Suprapubic skin (tissue), 4 donors: Measurements from ENCODE around the gene MSH6. TPM values are rescaled to one million over a fixed set of nuclear protein-coding genes. Genes with fewer than 3 reads are reported as not detected.
A peak's percentile ranks its signal among the peaks of the same experiment; 100 is the strongest.

ENCODE experiments used
- DNase-seq, 2 donors: peaks; one replicate each; pipeline ENCODE4 v3.0.0-alpha.2; 2019; ENCODE audit warnings: low spot score in 2 of 2
- H3K27ac ChIP-seq: fragments of 200-600 bp; sonication (generic); one replicate; pipeline ENCODE4 v1.5.1; 2019
- H3K27me3 ChIP-seq: fragments of 200-600 bp; sonication (generic); one replicate; pipeline ENCODE4 v1.5.1; 2019
- H3K36me3 ChIP-seq: fragments of 200-600 bp; sonication (generic); one replicate; pipeline ENCODE4 v1.5.1; 2019
- H3K4me1 ChIP-seq: fragments of 200-600 bp; sonication (generic); one replicate; pipeline ENCODE4 v1.5.1; 2019
- H3K4me3 ChIP-seq: fragments of 200-600 bp; sonication (generic); one replicate; pipeline ENCODE4 v1.5.1; 2019; ENCODE audit warnings: mild to moderate bottlenecking
- H3K9me3 ChIP-seq: fragments of 200-600 bp; sonication (generic); one replicate; pipeline ENCODE4 v1.5.1; 2019
- CTCF ChIP-seq, 2 donors: fragments of 200-600 bp in 1 of 2; fragments of 450-650 bp in 1 of 2; sonication (generic) in 1 of 2; IDR thresholded peaks; one replicate each; pipeline ENCODE4 v1.5.1; 2016 to 2019; ENCODE audit warnings: antibody characterized with exemption in 2 of 2, mild to moderate bottlenecking in 1 of 2, moderate library complexity in 1 of 2
- EP300 ChIP-seq: sonication (generic); formaldehyde crosslinking; IDR thresholded peaks from one replicate; pipeline ENCODE4 v1.6.1; 2017; ENCODE audit warnings: antibody characterized with exemption
- POLR2A ChIP-seq, 2 donors: fragments of 450-650 bp; IDR thresholded peaks; one replicate each; pipeline ENCODE4 v1.6.1; 2017; ENCODE audit warnings: antibody characterized with exemption in 2 of 2, mild to moderate bottlenecking in 2 of 2, moderate library complexity in 2 of 2
- POLR2AphosphoS5 ChIP-seq, 3 donors: sonication (generic); formaldehyde crosslinking; IDR thresholded peaks; one replicate each; pipeline ENCODE4 v1.6.1; 2017; ENCODE audit warnings: antibody characterized with exemption in 3 of 3
- WGBS: methylation state at CpG from one replicate; pipeline ENCODE4 v1.1.5; 2018; 5-methylcytosine and 5-hydroxymethylcytosine counted together
- total RNA-seq, 4 donors: library from RNA; depleted of rRNA; stranded (reverse); fragments of >200 nt; gene quantifications; one replicate each; pipeline ENCODE4 v1.1.0, GENCODE V29; 2016

MSH6 gene
- total RNA-seq, 4 donors from 2014 or later = 17.7 to 27.3 (median 26.1) TPM

- Histone ChIP-seq H3K4me3 (peak overlapping the region; percentile 76), H3K27ac (peak overlapping the region; percentile 90), H3K9me3 (no peaks in the 10 kb centered on the region), H3K4me1 (peaks cover 30% of the 10 kb centered on the region), H3K27me3 (no peaks in the 10 kb centered on the region), H3K36me3 (no peaks in the 10 kb centered on the region)
- under 1% methylated on average over 32 of the region's 71 CpGs for WGBS
- TF ChIP-seq EP300 = no peak
- no peak for TF ChIP-seq POLR2AphosphoS5 (IDR thresholded peaks at IDR 0.05)
- TF ChIP-seq CTCF (IDR thresholded peaks at IDR 0.05) = no peak
- TF ChIP-seq POLR2A (IDR thresholded peaks at IDR 0.05) = no peak
- DNase-seq = peak; percentile 85
Observed at GRCh38 chr2:47783486-47784351, 774 bp downstream of the MSH6 start.

GRCh38 chr2:47784352-47784851, 1.5 kb downstream of the MSH6 start:
- 36% methylated on average over 28 of the region's 28 CpGs for WGBS

GRCh38 chr2:47785986-47786385, 3.0 kb downstream of the MSH6 start:
- TF ChIP-seq CTCF (IDR thresholded peaks at IDR 0.05) = no peak
- TF ChIP-seq POLR2AphosphoS5 (IDR thresholded peaks at IDR 0.05) = no peak
- TF ChIP-seq POLR2A (IDR thresholded peaks at IDR 0.05) = no peak
- TF ChIP-seq EP300 = no peak
- no peaks in the 10 kb centered on the region for H3K27me3 ChIP-seq
- DNase-seq = no peak
- no peaks in the 10 kb centered on the region for H3K9me3 ChIP-seq
- no peak overlapping the region for H3K4me3 ChIP-seq
- H3K4me1 ChIP-seq = peaks cover 30% of the 10 kb centered on the region
- no peaks in the 10 kb centered on the region for H3K36me3 ChIP-seq
- 78% methylated on average over 7 of the region's 7 CpGs for WGBS
- no peak overlapping the region for H3K27ac ChIP-seq

More at GRCh38 chr2:47784352-47784851, 1.5 kb downstream of the MSH6 start:
- H3K4me3 ChIP-seq = peak overlapping the region; percentile 76
- H3K27me3 ChIP-seq = no peaks in the 10 kb centered on the region
- no peak for DNase-seq
- no peaks in the 10 kb centered on the region for H3K36me3 ChIP-seq
- TF ChIP-seq POLR2A (IDR thresholded peaks at IDR 0.05) (no peak), EP300 (no peak), POLR2AphosphoS5 (IDR thresholded peaks at IDR 0.05) (no peak), CTCF (IDR thresholded peaks at IDR 0.05) (no peak)
- H3K9me3 ChIP-seq = no peaks in the 10 kb centered on the region
- no peak overlapping the region for H3K27ac ChIP-seq
- peaks cover 30% of the 10 kb centered on the region for H3K4me1 ChIP-seq

GRCh38 chr2:47796090-47796697, 13.2 kb downstream of the MSH6 start:
- Histone ChIP-seq H3K27ac (no peak overlapping the region), H3K27me3 (no peaks in the 10 kb centered on the region), H3K4me3 (no peak overlapping the region), H3K4me1 (no peaks in the 10 kb centered on the region), H3K36me3 (peaks cover 78% of the 10 kb centered on the region), H3K9me3 (no peaks in the 10 kb centered on the region)
- no peak for TF ChIP-seq CTCF (IDR thresholded peaks at IDR 0.05)
- TF ChIP-seq POLR2A (IDR thresholded peaks at IDR 0.05) = no peak
- no peak for TF ChIP-seq POLR2AphosphoS5 (IDR thresholded peaks at IDR 0.05)
- TF ChIP-seq EP300 = no peak
- WGBS = 87% methylated on average over 2 of the region's 2 CpGs
- DNase-seq = no peak

- no peak for DNase-seq
- H3K27me3 ChIP-seq = no peaks in the 10 kb centered on the region
- peaks cover 91% of the 10 kb centered on the region for H3K36me3 ChIP-seq
- no peak overlapping the region for H3K27ac ChIP-seq
- no peaks in the 10 kb centered on the region for H3K4me1 ChIP-seq
- H3K4me3 ChIP-seq = no peak overlapping the region
- WGBS = 82% methylated on average over 6 of the region's 6 CpGs
- TF ChIP-seq POLR2AphosphoS5 (IDR thresholded peaks at IDR 0.05) = no peak
- TF ChIP-seq POLR2A (IDR thresholded peaks at IDR 0.05) = no peak
- TF ChIP-seq CTCF (IDR thresholded peaks at IDR 0.05) = no peak
- TF ChIP-seq EP300 = no peak
- peaks cover under 1% of the 10 kb centered on the region for H3K9me3 ChIP-seq
Observed at GRCh38 chr2:47798631-47799030, 15.7 kb downstream of the MSH6 start.
